H1 (cell line): Measurements from ENCODE around the gene TTLL1. TPM values are rescaled to one million over a fixed set of nuclear protein-coding genes. Genes with fewer than 3 reads are reported as not detected.

Source experiments
- CTCF ChIA-PET: fragments of 300-600 bp; sonication (Branson Sonifier 250); formaldehyde crosslinking; loops from one replicate; lab custom pipeline; 2021; ENCODE audit not compliant: partially characterized antibody; lab: Charles Lee
- POLR2A ChIA-PET: fragments of 300-600 bp; sonication (Branson Sonifier 250); formaldehyde crosslinking; loops from one replicate; lab custom pipeline; 2021; ENCODE audit warnings: inconsistent platforms; ENCODE audit not compliant: partially characterized antibody; lab: Charles Lee
- DNase-seq, 2 experiments: peaks; one replicate each; pipeline versions ENCODE4 v3.0.0 to v3.0.0-alpha.2; 2010 to 2022; ENCODE audit warnings: low spot score in 2 of 2, low read depth in 1 of 2, mixed read lengths in 1 of 2
- FAIRE-seq: peaks from 2 replicates; lab custom pipeline; 2011; peaks lifted over from hg19 to GRCh38; lab: Jason Lieb, UNC
- H2AFZ ChIP-seq: 2 replicates; pipeline ENCODE4 v1.8.1; 2012; ENCODE audit warnings: low read length, inconsistent platforms
- H2AK5ac ChIP-seq: 2 replicates; pipeline ENCODE4 v1.6.1; 2013; ENCODE audit warnings: low read depth, low read length
- H2BK120ac ChIP-seq: replicated peaks from 2 replicates; pipeline ENCODE3; 2013; ENCODE audit warnings: low read depth, low read length, inconsistent platforms
- H2BK12ac ChIP-seq: 2 replicates; pipeline ENCODE4 v1.6.1; 2013; ENCODE audit warnings: low read depth, low read length
- H2BK15ac ChIP-seq: 2 replicates; pipeline ENCODE4 v1.6.1; 2013; ENCODE audit warnings: low read length
- H2BK20ac ChIP-seq: 2 replicates; pipeline ENCODE4 v1.6.1; 2013; ENCODE audit warnings: low read length
- H2BK5ac ChIP-seq: 2 replicates; pipeline ENCODE4 v1.6.1; 2013; ENCODE audit warnings: low read depth, low read length
- H3K14ac ChIP-seq: 2 replicates; pipeline ENCODE4 v1.6.1; 2013; ENCODE audit warnings: inconsistent platforms; ENCODE audit not compliant: insufficient read length
- H3K18ac ChIP-seq: 2 replicates; pipeline ENCODE4 v1.6.1; 2013; ENCODE audit warnings: low read length; ENCODE audit errors: extremely low read depth
- H3K23ac ChIP-seq: 2 replicates; pipeline ENCODE4 v1.6.1; 2013; ENCODE audit warnings: inconsistent platforms; ENCODE audit not compliant: insufficient read length
- H3K23me2 ChIP-seq: 2 replicates; pipeline ENCODE4 v1.6.1; 2013; ENCODE audit warnings: low read depth, low read length
- H3K27ac ChIP-seq: 2 replicates; pipeline ENCODE4 v1.6.1; 2011; ENCODE audit warnings: low read depth, low read length, inconsistent platforms
- H3K27me3 ChIP-seq, 4 experiments: replicated peaks in 1 of 4; 1 replicate in 1 of 4; 2 replicates in 3 of 4; pipeline versions ENCODE4 v1.6.1 to v1.8.1; 2011 to 2013; ENCODE audit warnings: low read length in 3 of 4, mild to moderate bottlenecking in 3 of 4, inconsistent platforms in 2 of 4, mixed read lengths in 2 of 4, moderate library complexity in 1 of 4; ENCODE audit not compliant: control insufficient read depth in 3 of 4, insufficient read depth in 3 of 4; ENCODE audit errors: extremely low read depth in 1 of 4
- H3K36me3 ChIP-seq, 4 experiments: 2 replicates each; pipeline versions ENCODE4 v1.6.1 to v1.8.1; 2011 to 2013; ENCODE audit warnings: mild to moderate bottlenecking in 4 of 4, low read length in 3 of 4, moderate library complexity in 2 of 4, control low read depth in 1 of 4, inconsistent platforms in 1 of 4; ENCODE audit not compliant: insufficient read depth in 4 of 4, control insufficient read depth in 2 of 4
- H3K4ac ChIP-seq: replicated peaks from 2 replicates; pipeline ENCODE3; 2013; ENCODE audit warnings: low read length, low read depth, mixed read lengths, inconsistent platforms; ENCODE audit not compliant: insufficient read length
- H3K4me1 ChIP-seq, 4 experiments: replicated peaks in 1 of 4; 1 replicate in 1 of 4; 2 replicates in 3 of 4; pipeline versions ENCODE4 v1.6.1 to v1.8.1; 2011 to 2013; ENCODE audit warnings: low read length in 3 of 4, inconsistent platforms in 2 of 4, mixed read lengths in 1 of 4; ENCODE audit not compliant: insufficient read depth in 4 of 4, control insufficient read depth in 3 of 4
- H3K4me2 ChIP-seq, 2 experiments: 2 replicates each; pipeline versions ENCODE4 v1.6.1 to v1.8.1; 2011 to 2013; ENCODE audit warnings: low read depth in 2 of 2, low read length in 2 of 2, control low read depth in 1 of 2, inconsistent platforms in 1 of 2, mild to moderate bottlenecking in 1 of 2; ENCODE audit not compliant: insufficient read depth in 1 of 2
- H3K4me3 ChIP-seq, 4 experiments: fragments of 200-600, 300-600 bp in 1 of 4; sonication (generic), shearing (Covaris generic), sonication (Bioruptor Twin) in 1 of 4; 2 replicates each; pipeline versions ENCODE4 v1.5.1 to v1.8.1; 2011 to 2016; ENCODE audit warnings: low read length in 4 of 4, low read depth in 3 of 4, control low read depth in 2 of 4, inconsistent platforms in 2 of 4, mild to moderate bottlenecking in 2 of 4, mixed read lengths in 1 of 4, moderate library complexity in 1 of 4; ENCODE audit not compliant: insufficient read depth in 2 of 4; ENCODE audit errors: extremely low read depth in 1 of 4
- H3K56ac ChIP-seq: replicated peaks from 2 replicates; pipeline ENCODE3; 2013; ENCODE audit warnings: low read depth, mild to moderate bottlenecking, mixed read lengths, low read length, inconsistent platforms; ENCODE audit not compliant: insufficient read length
- H3K79me1 ChIP-seq: 2 replicates; pipeline ENCODE4 v1.6.1; 2013; ENCODE audit warnings: low read depth, low read length, control low read depth
- H3K79me2 ChIP-seq, 2 experiments: 2 replicates each; pipeline versions ENCODE4 v1.6.1 to v1.8.1; 2012 to 2013; ENCODE audit warnings: low read length in 2 of 2, mild to moderate bottlenecking in 2 of 2, inconsistent platforms in 1 of 2; ENCODE audit not compliant: insufficient read depth in 2 of 2, control insufficient read depth in 1 of 2
- H3K9ac ChIP-seq, 4 experiments: replicated peaks in 1 of 4; 1 replicate in 1 of 4; 2 replicates in 3 of 4; pipeline versions ENCODE4 v1.6.1 to v1.8.1; 2011 to 2013; ENCODE audit warnings: low read depth in 3 of 4, low read length in 3 of 4, control low read depth in 2 of 4, mild to moderate bottlenecking in 2 of 4, moderate library complexity in 2 of 4, inconsistent platforms in 1 of 4; ENCODE audit errors: extremely low read depth in 1 of 4
- H3K9me3 ChIP-seq, 2 experiments: 2 replicates each; pipeline versions ENCODE4 v1.6.1 to v1.8.1; 2012 to 2013; ENCODE audit warnings: mild to moderate bottlenecking in 2 of 2, moderate library complexity in 2 of 2, control low read depth in 1 of 2, inconsistent platforms in 1 of 2, low read depth in 1 of 2, low read length in 1 of 2, mixed read lengths in 1 of 2; ENCODE audit not compliant: insufficient read depth in 2 of 2
- H4K20me1 ChIP-seq, 2 experiments: replicated peaks in 1 of 2; 2 replicates each; pipeline versions ENCODE3 to v1.8.1; 2011 to 2013; ENCODE audit warnings: inconsistent platforms in 2 of 2, low read length in 2 of 2, mild to moderate bottlenecking in 1 of 2; ENCODE audit not compliant: insufficient read depth in 2 of 2, control insufficient read depth in 1 of 2
- H4K5ac ChIP-seq: 2 replicates; pipeline ENCODE4 v1.6.1; 2013; ENCODE audit warnings: low read length, low read depth, mixed read lengths, inconsistent platforms; ENCODE audit not compliant: insufficient read length
- H4K8ac ChIP-seq: 2 replicates; pipeline ENCODE4 v1.8.0; 2013; ENCODE audit warnings: mild to moderate bottlenecking, moderate library complexity, low read length, inconsistent platforms; ENCODE audit not compliant: insufficient read depth; ENCODE audit errors: extremely low read depth
- H4K91ac ChIP-seq: replicated peaks from 2 replicates; pipeline ENCODE3; 2013; ENCODE audit warnings: low read length, mixed read lengths, inconsistent platforms; ENCODE audit not compliant: insufficient read length
- ATF3 ChIP-seq: IDR thresholded peaks from 2 replicates; pipeline ENCODE4 v1.6.1; 2011; ENCODE audit warnings: low read depth, mild to moderate bottlenecking, low read length; ENCODE audit not compliant: insufficient read depth
- BCL11A ChIP-seq, 2 experiments: IDR thresholded peaks; one replicate each; pipeline ENCODE4 v1.6.1; 2011; ENCODE audit warnings: low read depth in 2 of 2, low read length in 2 of 2, mild to moderate bottlenecking in 2 of 2
- FOSL1 ChIP-seq: IDR thresholded peaks from 2 replicates; pipeline ENCODE4 v1.6.1; 2011; ENCODE audit warnings: mild to moderate bottlenecking, low read depth, low read length, moderate library complexity; ENCODE audit not compliant: insufficient read depth
- JUND ChIP-seq: IDR thresholded peaks from 2 replicates; pipeline ENCODE4 v1.6.1; 2011; ENCODE audit warnings: mild to moderate bottlenecking, improper control_type of control experiment, low read length
- MAFK ChIP-seq: IDR thresholded peaks from 2 replicates; pipeline ENCODE4 v1.6.1; 2012; ENCODE audit warnings: low read depth, mild to moderate bottlenecking, improper control_type of control experiment, low read length
- NANOG ChIP-seq: IDR thresholded peaks from 2 replicates; pipeline ENCODE4 v1.6.1; 2011; ENCODE audit warnings: low read length, low read depth, mild to moderate bottlenecking, inconsistent platforms; ENCODE audit not compliant: insufficient read depth, poor library complexity, severe bottlenecking
- PHF8 ChIP-seq: fragments of 200-600 bp; sonication (generic); conservative IDR thresholded peaks from 2 replicates; pipeline ENCODE4 v1.7.1; 2012; ENCODE audit warnings: low read depth, mild to moderate bottlenecking, inconsistent platforms, low read length, moderate library complexity
- POLR2A ChIP-seq, 2 experiments: IDR thresholded peaks; 1 replicate in 1 of 2; 2 replicates in 1 of 2; pipeline ENCODE4 v1.6.1; 2011; ENCODE audit warnings: low read depth in 2 of 2, low read length in 2 of 2, mild to moderate bottlenecking in 2 of 2; ENCODE audit errors: control extremely low read depth in 1 of 2
- POU5F1 ChIP-seq: IDR thresholded peaks from 2 replicates; pipeline ENCODE4 v1.6.1; 2011; ENCODE audit warnings: low read depth, mild to moderate bottlenecking, low read length, moderate library complexity
- RAD21 ChIP-seq, 2 experiments: IDR thresholded peaks in 1 of 2; conservative IDR thresholded peaks in 1 of 2; 2 replicates each; pipeline ENCODE4 v1.6.1; 2011; ENCODE audit warnings: low read depth in 2 of 2, low read length in 2 of 2, improper control_type of control experiment in 1 of 2, inconsistent platforms in 1 of 2, mild to moderate bottlenecking in 1 of 2, moderate library complexity in 1 of 2
- RNF2 ChIP-seq: fragments of 200-900, 300-1000 bp; sonication (generic); IDR thresholded peaks from 2 replicates; pipeline ENCODE4 v1.7.1; 2016; ENCODE audit warnings: borderline replicate concordance, low read depth, mild to moderate bottlenecking, antibody characterized with exemption, low read length; ENCODE audit not compliant: poor library complexity, severe bottlenecking; ENCODE audit errors: missing control alignments
- TCF12 ChIP-seq: IDR thresholded peaks from 2 replicates; pipeline ENCODE4 v1.6.1; 2011; ENCODE audit warnings: low read depth, mild to moderate bottlenecking, low read length
- YY1 ChIP-seq: IDR thresholded peaks from 2 replicates; pipeline ENCODE4 v1.6.1; 2011; ENCODE audit warnings: low read depth, mild to moderate bottlenecking, low read length
- WGBS, 2 experiments: shearing (Covaris generic) in 1 of 2; methylation state at CpG; one replicate each; pipeline versions ENCODE4 v1.1.6 to v1.1.7; 2013 to 2015; ENCODE audit warnings: low lambda C conversion rate in 2 of 2, mixed read lengths in 2 of 2, inconsistent platforms in 1 of 2, low coverage in 1 of 2, missing lambda C conversion rate in 1 of 2; ENCODE audit not compliant: insufficient replicate concordance in 2 of 2, insufficient coverage in 1 of 2, insufficient read length in 1 of 2; ENCODE audit errors: extremely low coverage in 1 of 2, missing lambda C conversion rate in 1 of 2; 5-methylcytosine and 5-hydroxymethylcytosine counted together
- polyA plus RNA-seq, 7 experiments: library from polyadenylated mRNA; depleted of rRNA in 3 of 7; stranded (reverse) in 5 of 7; unstranded in 2 of 7; fragments of >200 nt in 5 of 7; fragments of 200-250 nt in 2 of 7; gene quantifications; 1 replicate in 5 of 7; 2 replicates in 1 of 7; 4 replicates in 1 of 7; pipeline versions ENCODE4 v1.2.1 to v1.2.3, GENCODE V29; 2011 to 2013; ENCODE audit warnings: missing spikeins in 2 of 7, mixed read lengths in 2 of 7
- total RNA-seq: library from RNA; stranded (reverse); fragmentation: NEBNext Ultra II Directional; extraction: Animal tissue kit (Norgen Biotek cat#: 25700); gene quantifications from 2 replicates; pipeline ENCODE4 v1.2.1, GENCODE V29; 2021

The TTLL1 gene
- total and polyA plus RNA-seq, 2 of the 8 experiments (the other 6 are each of a cell fraction or from before 2014, with no cell fraction given), result 5.0 to 13.8 TPM

- Histone ChIP-seq H3K36me3 (no peaks in the 10 kb centered on the region), H3K23ac (no peak overlapping the region), H2BK5ac (no peak overlapping the region), H2BK12ac (no peak overlapping the region), H3K4me1 (no peaks in the 10 kb centered on the region), H3K23me2 (no peaks in the 10 kb centered on the region), H3K4me3 (no peak overlapping the region), H3K14ac (no peak overlapping the region), H3K4me2 (no peak overlapping the region), H4K8ac (no peak overlapping the region), H3K79me1 (no peaks in the 10 kb centered on the region), H3K9ac (no peak overlapping the region), H4K91ac (no peak overlapping the region), H3K27me3 (no peaks in the 10 kb centered on the region), H3K18ac (no peak overlapping the region), H2BK15ac (no peak overlapping the region), H2BK20ac (no peak overlapping the region), H3K27ac (no peak overlapping the region), H3K9me3 (no peaks in the 10 kb centered on the region), H3K79me2 (no peaks in the 10 kb centered on the region), H2BK120ac (no peak overlapping the region), H2AK5ac (no peak overlapping the region), H4K5ac (no peak overlapping the region), H3K56ac (no peak overlapping the region), H3K4ac (no peak overlapping the region), H2AFZ (no peak overlapping the region), H4K20me1 (no peaks in the 10 kb centered on the region)
- CTCF ChIA-PET, result interaction anchor here (0.6 to 1.7 kb wide), 6 partner anchors 10 to 73 kb away, joined by 3 to 6 read pairs (median 4); no protein-coding TSS in a partner anchor
- 77% methylated on average over 7 of the region's 12 CpGs; no CpG with 5 or more reads in 1 of the 2 experiments for WGBS, 2 experiments
- no peak for FAIRE-seq
- POLR2A ChIA-PET, result interaction anchor here (1.2 kb wide), 1 partner anchor 9 kb away, joined by 3 read pairs; no protein-coding TSS in a partner anchor
- no peak for DNase-seq
- TF ChIP-seq YY1 (no peak), RNF2 (no peak), TCF12 (no peak), NANOG (no peak), PHF8 (no peak), JUND (no peak), POLR2A (IDR thresholded peaks at IDR 0.05; ENCODE audit: control extremely low read depth in 1 of 2, low read depth in 2 of 2, low read length in 2 of 2) (no peak), BCL11A (IDR thresholded peaks at IDR 0.05; ENCODE audit: low read depth in 2 of 2, low read length in 2 of 2) (no peak), FOSL1 (no peak), MAFK (no peak), ATF3 (no peak), POU5F1 (no peak), RAD21 (IDR thresholded peaks at IDR 0.05 in 1 of 2, conservative IDR thresholded peaks at IDR 0.05 in 1 of 2; ENCODE audit: low read depth in 2 of 2, low read length in 2 of 2) (no peak)
These were observed 10.7 kb downstream of the TTLL1 start for GRCh38 chr22:43078522-43078921.
